Measurements from ENCODE around the gene ENOX1.

- no peak for TF ChIP-seq REST (IDR thresholded peaks at IDR 0.05; ENCODE audit: insufficient read depth in 1 of 2, low read depth in 2 of 2, low read length in 2 of 2)
- TF ChIP-seq SIN3A (IDR thresholded peaks at IDR 0.05; ENCODE audit: borderline replicate concordance, insufficient read depth, low read length), result no peak
- no peak for TF ChIP-seq POLR2AphosphoS5 (IDR thresholded peaks at IDR 0.05; ENCODE audit: low read depth, low read length)
- TF ChIP-seq TAF1 (IDR thresholded peaks at IDR 0.05; ENCODE audit: borderline replicate concordance, insufficient read depth, low read length), result no peak
- no peak for TF ChIP-seq FOXP2 (optimal IDR thresholded peaks at IDR 0.05; ENCODE audit: borderline replicate concordance, extremely low read depth, extremely low read length, insufficient read depth)
Measured at GRCh38 chr13:43271152-43271551, 515.6 kb downstream of the ENOX1 start.

Data from PFSK-1 (cell line).